ENCODE measurements around the gene TP53AIP1.

GRCh38 chr11:128901653-128902514 lies 40.8 kb downstream of the TP53AIP1 start:
- TF ChIP-seq GATA2 (IDR thresholded peaks at IDR 0.05; ENCODE audit: low read depth, low read length) (no peak), GATA3 (IDR thresholded peaks at IDR 0.05; ENCODE audit: low read depth, low read length) (no peak)

Data from SH-SY5Y (cell line).